Astrocyte (in vitro differentiated cells and primary cell): ENCODE results near the gene ACIN1. TPM values are rescaled to one million over a fixed set of nuclear protein-coding genes. Genes with fewer than 3 reads are reported as not detected.

ENCODE experiments used
- DNase-seq: peaks from one replicate; pipeline ENCODE4 v3.0.0-alpha.2; 2010; ENCODE audit warnings: low read depth
- FAIRE-seq: peaks from 2 replicates; lab custom pipeline; 2011; peaks lifted over from hg19 to GRCh38; lab: Jason Lieb, UNC
- H2AFZ ChIP-seq: 2 replicates; pipeline ENCODE4 v1.6.0; 2012; ENCODE audit warnings: low read depth, low read length, inconsistent platforms
- H3K27ac ChIP-seq: 2 replicates; pipeline ENCODE4 v1.5.1; 2011; ENCODE audit warnings: low read depth, low read length, inconsistent platforms
- H3K27me3 ChIP-seq: 2 replicates; pipeline ENCODE4 v1.6.0; 2011; ENCODE audit warnings: low read length, inconsistent platforms; ENCODE audit not compliant: insufficient read depth
- H3K36me3 ChIP-seq: 2 replicates; pipeline ENCODE4 v1.5.1; 2011; ENCODE audit warnings: low read length, inconsistent platforms; ENCODE audit not compliant: insufficient read depth
- H3K4me1 ChIP-seq: 2 replicates; pipeline ENCODE4 v1.5.1; 2011; ENCODE audit warnings: low read length, inconsistent platforms; ENCODE audit not compliant: insufficient read depth
- H3K4me2 ChIP-seq: 2 replicates; pipeline ENCODE4 v1.6.0; 2012; ENCODE audit warnings: low read length, inconsistent platforms
- H3K4me3 ChIP-seq: 2 replicates; pipeline ENCODE4 v1.5.1; 2011; ENCODE audit warnings: low read depth, mild to moderate bottlenecking, low read length, inconsistent platforms; ENCODE audit not compliant: insufficient read depth
- H3K79me2 ChIP-seq: 2 replicates; pipeline ENCODE4 v1.6.0; 2012; ENCODE audit warnings: mild to moderate bottlenecking, low read length, inconsistent platforms; ENCODE audit not compliant: insufficient read depth
- H3K9ac ChIP-seq: 2 replicates; pipeline ENCODE4 v1.6.0; 2012; ENCODE audit warnings: mild to moderate bottlenecking, low read length, inconsistent platforms
- H3K9me3 ChIP-seq: 2 replicates; pipeline ENCODE4 v1.5.1; 2012; ENCODE audit warnings: low read depth, mild to moderate bottlenecking, low read length, inconsistent platforms; ENCODE audit not compliant: insufficient read depth
- H4K20me1 ChIP-seq: 2 replicates; pipeline ENCODE4 v1.6.0; 2012; ENCODE audit warnings: low read length, inconsistent platforms; ENCODE audit not compliant: insufficient read depth
- H3K27ac Mint-ChIP-seq: one replicate; pipeline ENCODE4 v1.8.0; 2021; ENCODE audit warnings: mild to moderate bottlenecking, mixed read lengths; ENCODE audit not compliant: unreplicated experiment
- H3K27me3 Mint-ChIP-seq: one replicate; pipeline ENCODE4 v1.8.0; 2021; ENCODE audit warnings: low read depth, mixed read lengths; ENCODE audit not compliant: unreplicated experiment
- H3K36me3 Mint-ChIP-seq: one replicate; pipeline ENCODE4 v1.8.0; 2021; ENCODE audit warnings: low read depth, mixed read lengths; ENCODE audit not compliant: unreplicated experiment
- H3K4me1 Mint-ChIP-seq: one replicate; pipeline ENCODE4 v1.8.0; 2021; ENCODE audit warnings: low read depth, mixed read lengths; ENCODE audit not compliant: unreplicated experiment
- H3K4me3 Mint-ChIP-seq: one replicate; pipeline ENCODE4 v1.8.0; 2021; ENCODE audit warnings: mild to moderate bottlenecking, moderate library complexity, mixed read lengths; ENCODE audit not compliant: unreplicated experiment
- H3K9me3 Mint-ChIP-seq: one replicate; pipeline ENCODE4 v1.8.0; 2021; ENCODE audit warnings: mild to moderate bottlenecking, mixed read lengths; ENCODE audit not compliant: unreplicated experiment
- CTCF ChIP-seq: IDR thresholded peaks from 2 replicates; pipeline ENCODE4 v1.5.1; 2011; ENCODE audit warnings: low read depth, mild to moderate bottlenecking, inconsistent platforms, low read length, moderate library complexity; ENCODE audit not compliant: insufficient read depth
- EZH2 ChIP-seq: IDR thresholded peaks from 2 replicates; pipeline ENCODE4 v1.6.1; 2012; ENCODE audit warnings: mild to moderate bottlenecking, low read length, inconsistent platforms; ENCODE audit not compliant: insufficient read depth
- total RNA-seq: library from RNA; stranded (reverse); gene quantifications from 2 replicates; pipeline ENCODE4 v1.2.1, GENCODE V29; 2021

The ACIN1 gene
- total RNA-seq, 1 donor from 2014 or later, result 208 TPM

- TF ChIP-seq EZH2 (no peak), CTCF (no peak)
- Histone ChIP-seq H3K4me2 (no peak overlapping the region), H3K4me1 (peaks cover 19% of the 10 kb centered on the region), H3K4me3 (no peak overlapping the region), H3K27ac (no peak overlapping the region), H2AFZ (no peak overlapping the region), H4K20me1 (peaks cover 16% of the 10 kb centered on the region), H3K9ac (no peak overlapping the region), H3K27me3 (no peaks in the 10 kb centered on the region), H3K9me3 (no peaks in the 10 kb centered on the region), H3K36me3 (no peaks in the 10 kb centered on the region), H3K79me2 (no peaks in the 10 kb centered on the region)
- FAIRE-seq (no peak), DNase-seq (no peak)
- Mint-ChIP-seq H3K27ac (no peak overlapping the region), H3K4me3 (no peak overlapping the region), H3K36me3 (peaks cover 10% of the 10 kb centered on the region), H3K4me1 (peaks cover 17% of the 10 kb centered on the region), H3K9me3 (no peaks in the 10 kb centered on the region), H3K27me3 (no peaks in the 10 kb centered on the region)
Measured at GRCh38 chr14:23053426-23053825, 41.5 kb downstream of the ACIN1 start.

GRCh38 chr14:23052671-23053070 lies 42.3 kb downstream of the ACIN1 start:
- H3K4me1 ChIP-seq, result peaks cover 16% of the 10 kb centered on the region
- no peaks in the 10 kb centered on the region for H3K27me3 ChIP-seq
- Mint-ChIP-seq H3K36me3 (peaks cover 10% of the 10 kb centered on the region), H3K27ac (no peak overlapping the region), H3K4me1 (peaks cover 12% of the 10 kb centered on the region), H3K4me3 (no peak overlapping the region), H3K27me3 (no peaks in the 10 kb centered on the region), H3K9me3 (no peaks in the 10 kb centered on the region)
- DNase-seq (no peak), FAIRE-seq (no peak)
- no peak overlapping the region for H3K27ac ChIP-seq
- H3K9me3 ChIP-seq, result no peaks in the 10 kb centered on the region
- H3K9ac ChIP-seq, result no peak overlapping the region
- no peaks in the 10 kb centered on the region for H3K36me3 ChIP-seq
- no peak for TF ChIP-seq EZH2
- TF ChIP-seq CTCF, result no peak
- H3K79me2 ChIP-seq, result no peaks in the 10 kb centered on the region
- no peak overlapping the region for H3K4me3 ChIP-seq
- no peak overlapping the region for H2AFZ ChIP-seq
- H3K4me2 ChIP-seq, result no peak overlapping the region
- peaks cover 9% of the 10 kb centered on the region for H4K20me1 ChIP-seq

GRCh38 chr14:23052182-23052623 lies 42.7 kb downstream of the ACIN1 start:
- no peaks in the 10 kb centered on the region for H3K27me3 Mint-ChIP-seq
- peaks cover 4% of the 10 kb centered on the region for H3K9me3 Mint-ChIP-seq
- Histone ChIP-seq H3K9ac (no peak overlapping the region), H3K36me3 (no peaks in the 10 kb centered on the region), H3K9me3 (no peaks in the 10 kb centered on the region), H3K4me2 (no peak overlapping the region), H3K27me3 (no peaks in the 10 kb centered on the region), H3K27ac (no peak overlapping the region), H4K20me1 (peaks cover 9% of the 10 kb centered on the region), H3K79me2 (no peaks in the 10 kb centered on the region), H2AFZ (no peak overlapping the region), H3K4me1 (peaks cover 18% of the 10 kb centered on the region), H3K4me3 (no peak overlapping the region)
- H3K36me3 Mint-ChIP-seq, result peaks cover 15% of the 10 kb centered on the region
- DNase-seq (no peak), FAIRE-seq (no peak)
- H3K27ac Mint-ChIP-seq, result no peak overlapping the region
- no peak overlapping the region for H3K4me3 Mint-ChIP-seq
- H3K4me1 Mint-ChIP-seq, result peaks cover 12% of the 10 kb centered on the region
- TF ChIP-seq CTCF, result no peak
- no peak for TF ChIP-seq EZH2
